Breast epithelium (tissue), 3 donors: Measurements from ENCODE around the gene TECPR1.

ENCODE experiments used
- CTCF ChIP-seq, 3 donors: fragments of 450-650 bp; IDR thresholded peaks; one replicate each; pipeline ENCODE4 v1.5.1; 2016 to 2017; ENCODE audit warnings: antibody characterized with exemption in 3 of 3, mild to moderate bottlenecking in 3 of 3, moderate library complexity in 3 of 3
- POLR2A ChIP-seq: fragments of 450-650 bp; IDR thresholded peaks from one replicate; pipeline ENCODE4 v1.6.1; 2016; ENCODE audit warnings: antibody characterized with exemption, mild to moderate bottlenecking, moderate library complexity

DNA sequence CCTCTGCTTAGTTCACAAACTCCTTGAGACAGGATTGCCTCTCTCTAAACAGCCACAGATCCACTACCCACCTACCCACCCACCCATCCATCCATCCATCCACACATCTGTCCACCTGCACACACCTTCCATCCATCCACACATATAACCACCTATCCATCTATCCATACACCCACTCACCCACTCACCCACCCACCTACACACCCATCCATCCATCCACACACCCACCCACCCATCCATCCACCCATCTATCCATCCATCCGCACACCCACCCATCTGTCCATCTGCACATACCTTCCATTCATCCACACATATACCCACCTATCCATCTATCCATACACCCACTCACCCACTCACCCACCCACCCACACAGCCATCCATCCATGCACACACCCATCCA is 9.7 kb downstream of the TECPR1 start:
- TF ChIP-seq POLR2A (no peak), CTCF (IDR thresholded peaks at IDR 0.05) (no peak)
